NCI-H2227 (cell line): ENCODE measurements around the gene ATP8A1.
"Not testable (repeated sequence)": the region's sequence is repeated elsewhere in the genome, so short reads cannot be mapped to it uniquely, and the experiment has no call there.

ENCODE experiments used
- DNase-seq: peaks from one replicate; lab custom pipeline; 2025; ENCODE audit not compliant: unreplicated experiment; lab: John Stamatoyannopoulos, UW

ATP8A1 gene

DNA sequence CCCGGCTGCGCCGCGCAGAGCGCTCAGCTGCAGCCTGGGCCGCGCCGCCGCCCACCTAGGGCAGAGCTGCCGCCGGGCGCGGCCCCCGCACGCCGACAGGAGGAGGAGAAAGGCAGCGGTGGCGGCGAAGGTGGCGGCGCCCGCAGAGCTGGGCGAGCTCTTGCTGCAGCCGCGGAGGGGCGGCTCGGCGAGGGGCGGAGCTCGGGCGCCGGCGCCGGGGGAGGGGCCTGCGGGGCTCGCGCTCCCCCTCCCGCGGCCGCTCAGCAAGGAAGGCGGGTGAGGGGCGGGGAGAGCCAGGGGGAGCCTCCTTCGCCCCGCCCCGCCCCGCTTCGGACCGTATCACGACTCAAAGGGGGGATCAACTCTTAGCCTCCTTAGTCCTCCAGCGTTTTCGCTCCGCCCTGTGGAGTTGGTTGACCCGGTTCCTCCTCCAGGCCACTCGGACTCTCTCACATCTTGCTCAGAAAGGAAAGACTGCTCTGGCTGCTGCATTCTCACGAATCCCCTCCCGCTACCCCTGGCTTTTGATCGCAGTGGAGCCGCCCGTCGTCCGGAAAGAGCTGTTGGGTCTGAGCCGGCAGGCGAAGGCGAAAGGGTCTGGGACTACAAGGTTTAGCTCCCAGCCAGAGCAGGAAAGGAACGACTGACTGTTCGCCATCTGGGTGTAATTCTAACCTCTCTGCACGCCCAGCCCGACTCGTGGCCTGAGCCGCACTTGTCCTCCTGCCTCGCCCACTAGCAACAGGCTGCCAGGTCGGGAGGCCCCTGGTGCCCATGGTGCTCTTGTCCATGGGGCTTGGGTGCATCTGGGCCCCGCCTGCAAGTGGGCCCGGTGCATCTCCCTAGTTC is at the start of gene ATP8A1:
ATP8A1 (minus strand) TSS at position 162 of the 849 bp plus-strand sequence. CDS start 232 bp downstream, outside the sequence.
- DNase-seq = peak; percentile 90

GRCh38 chr4:42706086-42706485 is 49.2 kb upstream of the ATP8A1 start:
- no peak for DNase-seq

GRCh38 chr4:42703813-42704212 is 46.9 kb upstream of the ATP8A1 start:
- no peak for DNase-seq

DNA sequence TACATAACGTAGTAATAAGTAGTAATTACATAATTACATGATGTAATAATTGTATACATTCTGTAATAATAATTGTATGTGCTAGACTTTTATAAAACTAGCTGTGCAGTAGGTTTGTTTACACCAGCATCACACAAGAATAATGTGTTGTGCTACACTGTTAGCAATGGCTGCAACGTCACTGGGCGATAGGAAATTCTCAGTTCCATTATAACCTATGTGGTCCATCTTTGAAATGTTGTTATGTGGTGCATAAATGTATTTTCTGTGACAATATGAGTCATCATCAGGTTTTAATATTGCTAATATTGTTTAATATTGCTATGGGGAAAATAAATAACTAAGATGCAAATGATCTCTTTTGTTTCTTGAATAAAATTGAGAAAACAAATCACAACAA is 46.0 kb upstream of the ATP8A1 start:
- no peak for DNase-seq

DNA sequence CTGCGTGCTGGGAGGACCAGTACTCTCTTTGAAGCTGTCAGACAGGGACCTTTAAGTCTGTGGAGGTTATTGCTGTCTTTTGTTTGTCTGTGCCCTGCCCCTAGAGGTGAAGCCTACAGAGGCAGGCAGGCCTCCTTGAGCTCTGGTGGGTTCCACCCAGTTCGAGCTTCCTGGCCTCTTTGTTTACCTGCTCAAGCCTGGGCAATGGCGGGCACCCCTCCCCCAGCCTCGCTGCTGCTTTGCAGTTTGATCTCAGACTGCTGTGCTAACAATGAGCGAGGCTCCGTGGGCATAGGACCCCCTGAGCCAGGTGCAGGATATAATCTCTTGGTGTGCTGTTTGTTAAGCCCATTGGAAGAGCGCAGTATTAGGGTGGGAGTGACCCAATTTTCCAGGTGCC is 44.9 kb upstream of the ATP8A1 start:
- not testable (repeated sequence) for DNase-seq

DNA sequence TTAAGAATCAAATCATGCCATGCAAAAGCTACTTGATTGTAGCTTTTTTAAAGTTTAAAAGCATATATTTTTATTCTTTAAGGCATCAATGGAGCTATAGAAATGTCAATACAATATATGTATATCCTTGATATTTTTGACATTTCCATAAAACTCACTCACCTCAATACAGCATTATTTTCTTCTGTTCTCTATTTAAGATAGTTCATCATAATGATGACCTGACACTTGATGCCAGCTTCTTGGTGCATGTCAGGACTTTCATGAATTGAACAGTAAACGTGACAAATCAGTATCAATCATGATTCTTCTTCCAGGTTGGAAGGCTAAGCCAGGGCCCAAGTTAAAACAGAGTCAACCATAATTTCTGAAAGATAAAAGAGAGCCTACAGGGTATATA is 33.6 kb upstream of the ATP8A1 start:
- DNase-seq = no peak

DNA sequence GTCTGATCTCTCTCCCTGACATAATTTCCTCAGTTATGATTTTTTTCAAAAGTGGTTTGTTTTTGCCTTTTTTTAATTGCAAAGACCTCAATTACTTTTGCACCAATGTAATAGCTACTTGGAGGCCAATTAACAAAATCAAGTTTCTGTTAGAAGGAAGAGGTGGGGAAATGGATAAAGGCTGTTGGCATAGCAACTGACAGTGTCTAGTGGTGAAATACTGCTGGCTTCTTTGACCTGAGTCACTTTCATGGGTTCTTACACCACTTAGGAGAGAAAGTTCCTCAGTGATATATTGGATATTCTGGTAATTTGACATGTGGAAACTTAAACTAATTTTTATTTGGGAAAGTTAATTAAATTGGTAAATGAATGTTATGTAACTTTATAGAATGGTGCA is 26.5 kb upstream of the ATP8A1 start:
- DNase-seq = no peak

DNA sequence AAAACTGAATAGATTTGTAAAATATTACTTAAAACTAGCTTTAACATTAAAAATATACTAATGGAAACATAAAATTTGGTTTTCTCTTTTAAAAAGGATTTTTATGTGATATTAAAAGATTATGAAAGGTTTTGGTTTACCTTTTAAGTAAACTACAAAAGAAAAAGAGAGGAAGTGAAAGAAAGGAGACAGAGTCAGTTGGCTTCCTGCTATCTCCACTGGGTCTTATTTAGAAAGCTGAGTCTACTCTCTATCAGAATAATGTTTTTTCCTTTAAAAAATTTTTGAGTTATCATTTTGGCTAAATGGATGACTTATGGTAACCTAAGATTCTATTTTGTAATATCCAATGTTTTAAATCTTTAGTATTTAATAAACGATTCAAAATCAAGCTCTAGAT is 21.6 kb upstream of the ATP8A1 start:
- DNase-seq = no peak

DNA sequence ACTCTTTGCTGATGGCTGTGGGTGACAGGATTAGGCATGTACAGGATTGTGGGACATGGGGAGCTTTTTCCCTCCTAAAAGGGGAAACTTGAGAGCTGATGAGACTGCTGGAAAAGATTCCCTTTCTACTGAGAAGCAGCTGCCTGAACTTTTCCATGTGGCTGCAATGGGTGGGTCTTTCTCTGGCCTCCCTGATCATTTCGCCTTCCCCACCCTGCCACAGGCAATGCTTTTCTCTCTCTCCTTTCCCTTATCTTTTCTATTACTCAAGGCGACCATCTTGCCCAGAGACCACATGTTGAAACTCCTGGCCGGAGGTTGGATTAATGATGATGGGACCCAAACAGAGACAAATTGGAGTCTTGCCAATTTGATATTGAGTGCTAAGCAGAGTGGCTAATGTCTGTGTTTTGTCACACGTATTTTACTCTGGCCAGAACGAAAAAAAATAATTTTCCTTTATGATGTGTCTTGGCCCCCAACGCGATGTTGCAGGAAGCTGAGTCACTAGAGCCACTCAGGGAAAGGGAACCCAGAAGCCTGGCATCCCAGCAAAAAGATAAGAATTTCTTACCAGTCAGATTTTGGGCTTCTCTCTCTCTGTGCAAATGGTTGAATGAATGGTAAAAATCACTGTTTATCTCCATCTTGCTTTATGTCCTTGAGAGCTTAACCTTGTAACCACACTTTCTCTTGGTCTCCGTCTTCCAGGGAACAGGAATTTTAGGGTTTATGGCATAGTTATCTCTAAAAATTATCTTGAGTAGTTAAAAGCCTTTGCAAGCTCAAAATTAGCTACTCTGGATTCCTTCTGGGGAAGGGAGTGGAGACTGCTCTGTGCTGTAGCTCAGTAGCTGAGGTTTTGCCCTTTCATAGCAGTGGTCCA is 19.4 kb upstream of the ATP8A1 start:
- DNase-seq = no peak

DNA sequence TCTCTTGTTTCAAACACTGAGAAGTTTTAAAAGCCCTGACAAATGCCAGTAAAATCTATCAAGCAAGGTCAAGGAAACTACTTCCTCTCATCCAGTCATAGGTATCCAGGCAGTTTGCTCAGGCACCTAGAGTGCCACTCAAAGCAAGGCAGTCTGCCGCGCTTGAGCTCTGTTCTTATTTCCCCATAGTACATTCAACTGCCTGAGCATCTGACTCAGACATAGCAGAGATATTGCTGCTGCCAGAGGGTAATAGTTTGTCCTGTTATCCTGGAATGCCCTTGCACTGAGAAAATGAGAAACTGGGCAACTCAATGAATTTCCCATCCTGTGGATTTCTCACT is 16.1 kb upstream of the ATP8A1 start:
- DNase-seq = no peak

DNA sequence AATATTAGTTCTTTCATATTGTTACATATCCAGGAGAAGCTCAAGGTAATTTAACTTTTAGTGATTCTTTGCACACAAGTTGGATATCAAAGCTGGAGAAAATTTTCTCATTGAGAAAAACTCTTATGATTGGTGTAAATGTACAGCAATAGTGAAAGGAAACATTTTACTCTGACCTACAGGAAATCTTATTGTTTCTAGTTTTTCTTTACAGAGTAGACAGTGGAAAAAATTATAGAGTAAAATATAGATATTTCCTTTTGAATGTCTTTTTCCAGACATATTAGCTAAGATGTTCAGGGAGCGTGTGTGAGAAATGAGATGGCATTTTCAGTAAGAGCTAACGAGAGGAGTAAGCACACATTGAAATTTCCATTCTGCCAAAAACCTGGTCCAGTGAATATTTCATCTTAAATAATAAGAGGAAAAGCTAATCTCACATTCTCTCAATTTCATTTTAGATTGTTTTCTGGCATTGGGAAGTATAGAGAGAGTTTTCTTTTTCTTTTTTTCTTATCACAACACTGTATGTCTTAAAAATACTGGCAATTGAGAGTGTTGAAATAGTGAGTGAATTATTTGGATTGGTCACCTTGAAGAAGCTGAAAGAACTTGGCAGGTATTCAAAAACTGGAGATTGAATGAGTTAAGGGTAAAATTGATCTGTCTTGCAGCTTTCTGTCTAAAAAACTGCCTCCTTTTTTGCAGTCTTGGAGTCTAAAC is 15.6 kb upstream of the ATP8A1 start:
- DNase-seq = no peak

GRCh38 chr4:42671431-42672194 is 14.7 kb upstream of the ATP8A1 start:
- no peak for DNase-seq

- no peak for DNase-seq
These were observed 1.4 kb upstream of the ATP8A1 start for GRCh38 chr4:42658261-42658660.

GRCh38 chr4:42656679-42656943 is 294 bp downstream of the ATP8A1 start:
- DNase-seq = no peak

DNA sequence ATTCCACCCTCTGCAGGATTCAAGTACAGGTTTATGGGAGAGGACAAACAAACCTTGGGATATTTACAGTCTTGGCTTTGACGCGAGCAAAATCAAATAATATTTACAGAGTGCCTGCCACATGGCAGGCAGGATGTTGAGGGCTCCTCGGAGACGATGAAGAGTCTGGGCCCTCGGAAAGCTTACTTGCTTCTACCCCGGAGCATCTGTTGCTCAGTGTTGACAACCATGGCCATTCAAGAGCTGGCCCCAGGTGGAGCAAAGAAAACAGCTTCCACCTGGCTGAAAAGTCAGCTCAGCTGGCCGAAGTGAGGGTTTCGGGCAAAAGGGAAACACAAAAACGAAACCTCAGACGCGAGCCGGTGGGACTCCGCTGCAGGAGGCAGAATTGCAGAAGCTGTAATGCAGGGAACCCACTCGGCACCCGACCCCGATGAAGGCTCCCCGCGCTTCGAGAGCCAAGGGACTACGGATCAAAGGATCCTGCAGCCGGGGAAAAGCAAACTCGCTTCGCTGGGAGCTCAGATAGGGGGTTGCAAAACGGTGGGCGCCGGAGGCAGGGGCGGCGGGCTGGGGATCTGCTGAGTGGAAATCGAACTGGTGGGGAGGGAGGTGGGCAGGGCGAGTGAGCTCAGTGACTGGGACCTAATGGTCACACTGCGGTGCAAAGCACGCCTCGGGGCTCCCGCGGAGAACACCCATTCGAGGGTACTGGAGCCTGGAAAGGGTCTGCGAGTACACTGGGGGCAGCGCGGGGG is 805 bp downstream of the ATP8A1 start:
- DNase-seq = peak; percentile 27

- no peak for DNase-seq
These were observed 1.7 kb downstream of the ATP8A1 start for GRCh38 chr4:42655269-42655637.

DNA sequence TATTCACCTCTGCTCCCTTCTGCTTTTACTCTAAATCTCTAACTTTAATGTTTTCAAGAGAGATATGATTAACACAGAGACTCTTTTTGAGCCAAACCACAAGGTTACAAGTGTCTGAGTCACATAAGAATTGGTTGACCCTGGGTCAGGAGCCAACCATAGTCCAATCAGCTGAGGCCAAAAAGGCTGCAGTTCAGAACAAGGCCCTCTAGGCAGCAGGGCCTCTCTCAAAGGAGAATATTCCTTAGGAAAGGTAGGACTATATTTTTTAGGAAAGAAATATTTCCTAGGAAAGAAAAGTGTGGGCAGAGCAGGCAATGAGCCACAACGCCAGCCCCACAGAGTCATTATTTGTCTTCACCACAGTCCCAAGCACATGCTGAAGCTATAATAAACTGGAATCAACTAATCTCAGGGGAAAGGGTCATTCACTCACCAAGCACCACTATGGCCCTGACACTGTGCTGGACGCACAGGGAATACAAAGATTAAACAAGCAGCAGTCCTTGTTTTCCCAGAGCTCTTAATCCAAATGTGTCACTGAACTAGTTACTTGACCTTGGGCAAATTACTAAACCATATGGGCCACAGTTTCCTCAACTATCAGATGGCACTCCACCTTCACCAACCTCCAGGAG is 2.2 kb downstream of the ATP8A1 start:
- DNase-seq = no peak

GRCh38 chr4:42653626-42654560 is 3.0 kb downstream of the ATP8A1 start:
- no peak for DNase-seq
